ENCODE data around the gene PHAX.
"Not testable (repeated sequence)": the region's sequence is repeated elsewhere in the genome, so short reads cannot be mapped to it uniquely, and the experiment has no call there.

Gene PHAX

GRCh38 chr5:126659805-126660482 is 59.2 kb downstream of the PHAX start:
- DNase-seq (ENCODE audit: low read depth) = no peak

- no peak for DNase-seq (ENCODE audit: low read depth)
These were observed 63.8 kb downstream of the PHAX start for GRCh38 chr5:126664586-126664985.

GRCh38 chr5:126670109-126670508 is 69.4 kb downstream of the PHAX start:
- not testable (repeated sequence) for DNase-seq (ENCODE audit: low read depth)

GRCh38 chr5:126671681-126672080 is 70.9 kb downstream of the PHAX start:
- DNase-seq (ENCODE audit: low read depth) = not testable (repeated sequence)

- DNase-seq (ENCODE audit: low read depth) = no peak
These were observed 72.7 kb downstream of the PHAX start for GRCh38 chr5:126673477-126673876.

GRCh38 chr5:126674145-126674544 is 73.4 kb downstream of the PHAX start:
- no peak for DNase-seq (ENCODE audit: low read depth)

GRCh38 chr5:126675338-126675737 is 74.6 kb downstream of the PHAX start:
- DNase-seq (ENCODE audit: low read depth) = no peak

- no peak for DNase-seq (ENCODE audit: low read depth)
These were observed 75.5 kb downstream of the PHAX start for GRCh38 chr5:126676195-126676624.
